ENCODE data around the gene KCNT2. TPM values are rescaled to one million over a fixed set of nuclear protein-coding genes. Genes with fewer than 3 reads are reported as not detected.

The KCNT2 gene
- total RNA-seq, 2 experiments from 2014 or later = not detected

DNA sequence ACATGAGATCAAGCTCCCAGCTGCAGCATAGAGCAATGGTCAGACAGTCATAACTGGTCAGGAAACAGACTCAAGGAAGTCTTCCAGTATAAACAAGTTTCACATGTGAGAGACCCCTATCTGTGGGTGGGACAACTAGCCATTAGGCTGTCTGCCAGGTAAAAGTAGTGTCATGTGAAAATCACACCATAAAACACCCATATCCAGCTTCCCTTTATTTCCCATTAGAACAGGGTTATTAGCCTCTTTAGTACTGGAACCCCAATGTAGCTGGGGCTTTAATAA lies 426.7 kb downstream of the KCNT2 start:
- H4K20me1 ChIP-seq (ENCODE audit: insufficient read depth, low read length) = no peaks in the 10 kb centered on the region
- no peak overlapping the region for H2AFZ ChIP-seq (ENCODE audit: low read length)
- no peaks in the 10 kb centered on the region for H3K36me3 ChIP-seq (ENCODE audit: insufficient read depth, low read length)
- POLR2A ChIA-PET = no interaction called here
- CTCF ChIA-PET (ENCODE audit: unreplicated experiment) = no interaction called here
- no peak for DNase-seq (ENCODE audit: low spot score)
- H3K4me2 ChIP-seq (ENCODE audit: low read length) = no peak overlapping the region
- no peaks in the 10 kb centered on the region for H3K4me1 ChIP-seq (ENCODE audit: insufficient read depth, low read length, poor library complexity, severe bottlenecking)
- H3K9me2 ChIP-seq (ENCODE audit: insufficient read depth, low read length) = no peaks in the 10 kb centered on the region
- TF ChIP-seq EZH2phosphoT487 (IDR thresholded peaks at IDR 0.05; ENCODE audit: borderline replicate concordance, low read depth, low read length) = no peak
- TF ChIP-seq, protein P1, sequence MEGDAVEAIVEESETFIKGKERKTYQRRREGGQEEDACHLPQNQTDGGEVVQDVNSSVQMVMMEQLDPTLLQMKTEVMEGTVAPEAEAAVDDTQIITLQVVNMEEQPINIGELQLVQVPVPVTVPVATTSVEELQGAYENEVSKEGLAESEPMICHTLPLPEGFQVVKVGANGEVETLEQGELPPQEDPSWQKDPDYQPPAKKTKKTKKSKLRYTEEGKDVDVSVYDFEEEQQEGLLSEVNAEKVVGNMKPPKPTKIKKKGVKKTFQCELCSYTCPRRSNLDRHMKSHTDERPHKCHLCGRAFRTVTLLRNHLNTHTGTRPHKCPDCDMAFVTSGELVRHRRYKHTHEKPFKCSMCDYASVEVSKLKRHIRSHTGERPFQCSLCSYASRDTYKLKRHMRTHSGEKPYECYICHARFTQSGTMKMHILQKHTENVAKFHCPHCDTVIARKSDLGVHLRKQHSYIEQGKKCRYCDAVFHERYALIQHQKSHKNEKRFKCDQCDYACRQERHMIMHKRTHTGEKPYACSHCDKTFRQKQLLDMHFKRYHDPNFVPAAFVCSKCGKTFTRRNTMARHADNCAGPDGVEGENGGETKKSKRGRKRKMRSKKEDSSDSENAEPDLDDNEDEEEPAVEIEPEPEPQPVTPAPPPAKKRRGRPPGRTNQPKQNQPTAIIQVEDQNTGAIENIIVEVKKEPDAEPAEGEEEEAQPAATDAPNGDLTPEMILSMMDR (conservative IDR thresholded peaks at IDR 0.05; ENCODE audit: low read length) = no peak
- no peaks in the 10 kb centered on the region for H3K79me2 ChIP-seq (ENCODE audit: insufficient read depth, low read depth, low read length)
- BruUV-seq (replicated peaks) = no TSS peak
- intact Hi-C loops (cut with micrococcal nuclease; ENCODE audit: unreplicated experiment) = no loop called here
- H3K9me3 ChIP-seq (ENCODE audit: low read length) = no peaks in the 10 kb centered on the region
- H3K4me3 ChIP-seq (ENCODE audit: low read depth, low read length, poor library complexity, severe bottlenecking) = no peak overlapping the region
- H3K27ac ChIP-seq (ENCODE audit: low read depth, low read length, poor library complexity, severe bottlenecking) = no peak overlapping the region

DNA sequence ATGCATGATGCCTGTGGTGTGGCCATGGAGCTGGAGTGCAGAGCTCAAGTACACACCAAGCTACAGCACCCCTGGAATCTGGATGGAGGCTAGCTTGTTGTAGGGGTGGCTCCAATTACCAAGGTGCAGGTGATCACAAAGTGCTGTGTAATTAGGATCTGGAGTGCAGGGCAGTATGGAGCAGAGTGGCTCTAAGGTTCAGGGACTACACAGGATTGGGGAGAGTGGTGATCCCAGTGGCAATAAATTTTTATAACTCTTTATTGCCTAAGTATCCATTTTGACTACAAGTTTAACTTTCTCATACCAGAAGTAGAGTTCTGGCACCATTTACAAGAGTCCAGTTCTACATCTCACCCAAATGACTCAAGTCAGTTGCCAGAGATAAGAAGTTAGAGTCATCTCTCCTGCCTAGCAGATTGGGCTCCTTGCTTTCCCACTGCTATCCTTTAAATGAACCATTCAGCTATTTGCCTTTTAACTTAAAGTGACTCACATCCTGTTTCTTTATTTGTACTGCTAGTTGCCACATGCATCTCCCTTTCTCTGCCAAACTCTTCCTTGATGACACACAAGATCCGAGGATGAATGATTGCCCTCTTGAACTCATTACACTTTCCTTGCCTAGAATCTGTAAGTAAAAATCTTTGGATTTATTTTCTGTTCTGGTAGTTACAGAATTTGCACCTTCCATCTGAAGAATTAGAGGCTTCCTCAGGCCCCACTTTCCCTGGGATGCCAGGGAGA lies 427.2 kb downstream of the KCNT2 start:
- ChIA-PET POLR2A (interaction anchor here (0.7 kb wide), 1 partner anchor 23 kb away, joined by 3 read pairs; no protein-coding TSS in a partner anchor), CTCF (ENCODE audit: unreplicated experiment) (no interaction called here)
- no peak overlapping the region for H3K4me2 ChIP-seq (ENCODE audit: low read length)
- H3K4me1 ChIP-seq (ENCODE audit: insufficient read depth, low read length, poor library complexity, severe bottlenecking) = no peaks in the 10 kb centered on the region
- DNase-seq (ENCODE audit: low spot score) = no peak
- H3K27ac ChIP-seq (ENCODE audit: low read depth, low read length, poor library complexity, severe bottlenecking) = no peak overlapping the region
- no TSS peak for BruUV-seq (replicated peaks)
- no peaks in the 10 kb centered on the region for H3K36me3 ChIP-seq (ENCODE audit: insufficient read depth, low read length)
- H3K9me2 ChIP-seq (ENCODE audit: insufficient read depth, low read length) = no peaks in the 10 kb centered on the region
- H3K4me3 ChIP-seq (ENCODE audit: low read depth, low read length, poor library complexity, severe bottlenecking) = no peak overlapping the region
- no peak overlapping the region for H2AFZ ChIP-seq (ENCODE audit: low read length)
- no peaks in the 10 kb centered on the region for H3K79me2 ChIP-seq (ENCODE audit: insufficient read depth, low read depth, low read length)
- no peaks in the 10 kb centered on the region for H4K20me1 ChIP-seq (ENCODE audit: insufficient read depth, low read length)
- intact Hi-C loops (cut with micrococcal nuclease; ENCODE audit: unreplicated experiment) = no loop called here
- no peaks in the 10 kb centered on the region for H3K9me3 ChIP-seq (ENCODE audit: low read length)
- TF ChIP-seq, protein P1 (conservative IDR thresholded peaks at IDR 0.05; ENCODE audit: low read length) = no peak
- no peak for TF ChIP-seq EZH2phosphoT487 (IDR thresholded peaks at IDR 0.05; ENCODE audit: borderline replicate concordance, low read depth, low read length)

DNA sequence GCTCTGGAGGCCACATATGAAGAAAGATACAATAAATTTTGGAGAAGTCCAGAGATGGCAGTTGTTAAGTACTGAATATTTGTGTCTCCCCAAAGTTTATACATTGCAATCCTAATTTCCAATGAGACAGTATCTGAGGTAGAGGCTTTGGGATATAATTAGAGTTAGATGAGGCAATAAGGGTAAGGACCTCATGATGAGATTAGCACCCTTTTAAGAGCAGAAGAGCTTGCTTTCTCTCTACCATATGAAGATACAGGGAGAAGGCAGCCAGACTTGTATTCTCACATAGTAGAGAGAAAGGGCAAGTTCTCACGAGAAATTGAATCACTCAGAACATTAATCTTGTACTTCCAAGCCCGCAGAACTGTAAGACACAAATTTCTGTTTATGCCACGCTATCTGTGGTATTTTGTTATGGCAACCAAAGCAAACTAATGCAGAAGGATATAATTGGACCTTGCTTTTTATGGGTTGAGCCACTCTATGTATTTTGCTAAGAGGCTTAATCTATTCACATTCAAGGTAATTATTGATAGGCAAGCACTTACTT lies 430.1 kb downstream of the KCNT2 start:
- no peaks in the 10 kb centered on the region for H3K4me1 ChIP-seq (ENCODE audit: insufficient read depth, low read length, poor library complexity, severe bottlenecking)
- H3K9me2 ChIP-seq (ENCODE audit: insufficient read depth, low read length) = no peaks in the 10 kb centered on the region
- H4K20me1 ChIP-seq (ENCODE audit: insufficient read depth, low read length) = no peaks in the 10 kb centered on the region
- no peaks in the 10 kb centered on the region for H3K36me3 ChIP-seq (ENCODE audit: insufficient read depth, low read length)
- no peak overlapping the region for H3K4me2 ChIP-seq (ENCODE audit: low read length)
- ChIA-PET CTCF (ENCODE audit: unreplicated experiment) (no interaction called here), POLR2A (interaction anchor here (1.1 kb wide), 1 partner anchor 29 kb away, joined by 3 read pairs; no protein-coding TSS in a partner anchor)
- no peak overlapping the region for H3K27ac ChIP-seq (ENCODE audit: low read depth, low read length, poor library complexity, severe bottlenecking)
- DNase-seq (ENCODE audit: low spot score) = no peak
- TF ChIP-seq EZH2phosphoT487 (IDR thresholded peaks at IDR 0.05; ENCODE audit: borderline replicate concordance, low read depth, low read length) = no peak
- TF ChIP-seq, protein P1 (conservative IDR thresholded peaks at IDR 0.05; ENCODE audit: low read length) = no peak
- no TSS peak for BruUV-seq (replicated peaks)
- H3K79me2 ChIP-seq (ENCODE audit: insufficient read depth, low read depth, low read length) = no peaks in the 10 kb centered on the region
- H2AFZ ChIP-seq (ENCODE audit: low read length) = no peak overlapping the region
- no peaks in the 10 kb centered on the region for H3K9me3 ChIP-seq (ENCODE audit: low read length)
- intact Hi-C loops (cut with micrococcal nuclease; ENCODE audit: unreplicated experiment) = no loop called here
- no peak overlapping the region for H3K4me3 ChIP-seq (ENCODE audit: low read depth, low read length, poor library complexity, severe bottlenecking)
